BLaER1 treated with 17β-estradiol and CSF1 and Interleukin-3, amounts not matched to agents 10 nM and 100 nM (cell line): ENCODE measurements around the gene TEF.
A peak's percentile ranks its signal among the peaks of the same experiment; 100 is the strongest.

Experiments used
- H3K27ac ChIP-seq, 11 experiments: shearing (Covaris generic); formaldehyde crosslinking; 2 replicates each; pipeline ENCODE4 v1.8.1; 2022
- H3K27me3 ChIP-seq, 11 experiments: shearing (Covaris generic); formaldehyde crosslinking; 2 replicates each; pipeline ENCODE4 v1.8.1; 2022
- H3K36me3 ChIP-seq, 11 experiments: shearing (Covaris generic); formaldehyde crosslinking; 2 replicates each; pipeline ENCODE4 v1.8.1; 2022
- H3K4me1 ChIP-seq, 10 experiments: shearing (Covaris generic); formaldehyde crosslinking; 2 replicates each; pipeline ENCODE4 v1.8.1; 2022
- H3K4me2 ChIP-seq, 11 experiments: shearing (Covaris generic); formaldehyde crosslinking; 2 replicates each; pipeline ENCODE4 v1.8.1; 2022
- H3K4me3 ChIP-seq, 10 experiments: shearing (Covaris generic); formaldehyde crosslinking; 2 replicates each; pipeline ENCODE4 v1.8.1; 2022
- H3K9ac ChIP-seq, 11 experiments: shearing (Covaris generic); formaldehyde crosslinking; 2 replicates each; pipeline ENCODE4 v1.8.1; 2022
- H3K9me3 ChIP-seq, 11 experiments: shearing (Covaris generic); formaldehyde crosslinking; replicated peaks in 1 of 11; 2 replicates each; pipeline ENCODE4 v1.8.1; 2022
- H4K20me1 ChIP-seq, 11 experiments: shearing (Covaris generic); formaldehyde crosslinking; 2 replicates each; pipeline ENCODE4 v1.8.1; 2022
- Cebpa-rat ChIP-seq, 11 experiments: shearing (Covaris generic); IDR thresholded peaks; 2 replicates each; pipeline ENCODE4 v1.8.1; 2022

Gene TEF

GRCh38 chr22:41341012-41341411 lies 40.7 kb upstream of the TEF start:
- Histone ChIP-seq H3K4me3 (no peak overlapping the region), H3K4me2 (no peak overlapping the region), H3K27me3 (no peaks in the 10 kb centered on the region), H3K4me1 (peaks cover 0 to 4% (median 0%) of the 10 kb centered on the region in 10 experiments; a peak in 1 of 20 replicates), H4K20me1 (peaks cover 0 to 70% (median 6%) of the 10 kb centered on the region in 11 experiments; a peak in 8 of 22 replicates), H3K36me3 (peaks cover 68 to 99% (median 86%) of the 10 kb centered on the region in 11 experiments), H3K9me3 (no peaks in the 10 kb centered on the region), H3K9ac (no peak overlapping the region), H3K27ac (0 out of 22 replicates have a peak overlapping the region, but pooled peaks of 1 of the 11 experiments have one; percentile 18)
- TF ChIP-seq Cebpa-rat (IDR thresholded peaks at IDR 0.05): no peak

DNA sequence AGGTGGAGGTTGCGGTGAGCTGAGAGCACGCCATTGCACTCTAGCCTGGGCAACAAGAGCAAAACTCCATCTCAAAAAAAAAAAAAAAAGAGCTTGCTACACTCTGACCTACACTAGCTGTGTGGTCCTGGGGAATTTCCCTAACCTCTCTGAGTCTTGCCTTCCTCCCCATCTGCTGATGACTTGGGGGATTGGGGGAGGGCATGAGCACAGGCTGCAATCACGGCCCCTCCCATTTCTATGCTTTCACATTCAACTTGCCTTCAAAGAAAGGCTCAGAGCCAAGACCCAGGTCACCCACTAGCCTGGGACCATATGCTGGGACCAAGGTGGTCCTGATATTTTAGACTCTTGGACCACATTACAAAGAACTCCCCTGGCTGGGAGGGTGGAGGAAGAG lies 39.8 kb upstream of the TEF start:
- H3K27ac ChIP-seq: no peak overlapping the region

GRCh38 chr22:41343300-41343699 lies 38.4 kb upstream of the TEF start:
- Histone ChIP-seq H3K27ac (no peak overlapping the region), H3K4me2 (no peak overlapping the region), H4K20me1 (peaks cover 0 to 77% (median 0%) of the 10 kb centered on the region in 11 experiments; a peak in 8 of 22 replicates), H3K9ac (peak overlapping the region in 1 of 11 experiments; percentile 23; a peak in 1 of 22 replicates), H3K4me1 (no peaks in the 10 kb centered on the region; a peak in 1 of 20 replicates), H3K9me3 (no peaks in the 10 kb centered on the region), H3K4me3 (no peak overlapping the region), H3K27me3 (no peaks in the 10 kb centered on the region), H3K36me3 (peaks cover 89 to 100% (median 97%) of the 10 kb centered on the region in 11 experiments)
- TF ChIP-seq Cebpa-rat (IDR thresholded peaks at IDR 0.05): no peak

More for the DNA sequence above, 39.8 kb upstream of the TEF start:
- H3K4me2 ChIP-seq: no peak overlapping the region
- peaks cover 0 to 4% (median 0%) of the 10 kb centered on the region in 10 experiments; a peak in 1 of 20 replicates for H3K4me1 ChIP-seq
- H3K27me3 ChIP-seq: no peaks in the 10 kb centered on the region
- TF ChIP-seq Cebpa-rat (IDR thresholded peaks at IDR 0.05): no peak
- peaks cover 76 to 100% (median 94%) of the 10 kb centered on the region in 11 experiments for H3K36me3 ChIP-seq
- H3K9ac ChIP-seq: peak overlapping the region in 1 of 11 experiments; percentile 18; a peak in 1 of 22 replicates
- peaks cover 0 to 76% (median 6%) of the 10 kb centered on the region in 11 experiments; a peak in 10 of 22 replicates for H4K20me1 ChIP-seq
- no peaks in the 10 kb centered on the region for H3K9me3 ChIP-seq
- no peak overlapping the region for H3K4me3 ChIP-seq

DNA sequence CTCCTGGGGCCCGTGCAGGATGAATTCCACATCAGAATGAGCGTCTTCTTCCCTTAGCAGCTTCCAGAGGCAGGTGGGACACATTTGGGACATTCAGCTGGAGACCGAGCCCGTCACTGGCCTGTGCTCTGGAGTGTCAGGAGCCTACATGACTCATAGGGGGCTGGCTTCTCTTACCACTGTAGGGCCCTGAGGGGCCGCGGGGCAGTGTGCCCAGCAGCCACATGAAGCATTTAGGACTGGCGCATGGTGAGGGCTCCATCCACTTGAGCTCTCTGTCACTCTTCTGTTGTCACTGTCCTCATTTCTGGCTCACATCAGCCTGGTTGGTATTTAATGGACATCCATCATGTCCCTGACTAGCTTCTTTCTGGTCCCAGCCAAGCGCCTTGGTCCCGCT lies 38.0 kb upstream of the TEF start:
- H3K27me3 ChIP-seq: no peaks in the 10 kb centered on the region
- H3K9ac ChIP-seq: no peak overlapping the region
- H3K4me2 ChIP-seq: no peak overlapping the region
- H3K9me3 ChIP-seq: no peaks in the 10 kb centered on the region
- H3K4me3 ChIP-seq: no peak overlapping the region
- TF ChIP-seq Cebpa-rat (IDR thresholded peaks at IDR 0.05): no peak
- no peak overlapping the region for H3K27ac ChIP-seq
- H4K20me1 ChIP-seq: peaks cover 0 to 77% (median under 1%) of the 10 kb centered on the region in 11 experiments; a peak in 9 of 22 replicates
- no peaks in the 10 kb centered on the region; a peak in 1 of 20 replicates for H3K4me1 ChIP-seq
- H3K36me3 ChIP-seq: peaks cover 92 to 100% (median 97%) of the 10 kb centered on the region in 11 experiments

GRCh38 chr22:41344189-41344788 lies 37.5 kb upstream of the TEF start:
- no peak overlapping the region for H3K4me3 ChIP-seq
- no peaks in the 10 kb centered on the region for H3K9me3 ChIP-seq
- peaks cover 0 to 77% (median 6%) of the 10 kb centered on the region in 11 experiments; a peak in 9 of 22 replicates for H4K20me1 ChIP-seq
- peaks cover 92 to 100% (median 97%) of the 10 kb centered on the region in 11 experiments for H3K36me3 ChIP-seq
- H3K9ac ChIP-seq: no peak overlapping the region
- H3K4me1 ChIP-seq: no peaks in the 10 kb centered on the region; a peak in 1 of 20 replicates
- H3K4me2 ChIP-seq: no peak overlapping the region
- no peak overlapping the region for H3K27ac ChIP-seq
- no peaks in the 10 kb centered on the region for H3K27me3 ChIP-seq
- TF ChIP-seq Cebpa-rat (IDR thresholded peaks at IDR 0.05): no peak

GRCh38 chr22:41345807-41346335 lies 35.9 kb upstream of the TEF start:
- Histone ChIP-seq H3K36me3 (peaks cover 92 to 100% (median 97%) of the 10 kb centered on the region in 11 experiments), H4K20me1 (peaks cover 0 to 77% (median 15%) of the 10 kb centered on the region in 11 experiments; a peak in 11 of 22 replicates), H3K4me3 (no peak overlapping the region), H3K9me3 (no peaks in the 10 kb centered on the region), H3K4me1 (no peaks in the 10 kb centered on the region), H3K27ac (no peak overlapping the region), H3K4me2 (no peak overlapping the region), H3K9ac (no peak overlapping the region), H3K27me3 (no peaks in the 10 kb centered on the region)
- TF ChIP-seq Cebpa-rat (IDR thresholded peaks at IDR 0.05): no peak

DNA sequence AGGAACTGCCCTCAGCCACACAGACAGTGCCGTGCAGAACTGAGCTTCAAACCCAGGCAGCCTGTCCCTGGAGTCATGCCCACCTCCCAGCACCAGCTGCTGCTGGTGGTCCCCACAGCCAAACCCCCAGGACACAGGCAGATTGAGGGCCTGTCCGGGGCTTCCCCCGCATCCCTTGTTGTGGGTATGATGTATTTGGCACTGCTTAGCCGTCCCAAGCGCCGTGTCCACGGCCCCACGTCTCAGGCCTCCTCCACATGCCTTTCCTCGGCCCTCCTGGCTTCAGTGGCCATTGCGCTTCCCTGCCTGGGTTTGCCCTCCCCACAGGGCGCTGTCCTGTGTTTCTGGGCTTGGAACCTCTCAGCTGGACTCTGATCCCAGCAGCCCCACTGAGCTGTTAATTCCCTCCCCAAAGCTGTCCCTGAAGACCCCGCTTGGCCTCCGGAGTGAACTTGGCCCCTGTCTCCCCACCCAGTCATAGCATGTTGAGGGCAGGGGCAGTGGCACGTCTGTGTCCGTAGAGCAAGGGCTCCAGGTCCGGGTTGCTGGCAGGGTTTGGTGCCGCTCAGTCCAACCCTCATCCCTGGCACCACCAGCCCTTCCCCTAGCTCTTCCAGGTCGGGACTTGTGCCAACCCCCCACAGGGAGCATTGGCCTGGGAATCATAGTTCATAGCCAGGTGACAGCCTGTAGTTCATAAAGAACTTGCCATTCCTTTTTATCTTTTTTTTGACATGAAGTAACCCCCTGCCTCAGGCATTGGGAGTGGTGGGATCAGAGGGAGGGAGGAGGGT lies 34.5 kb upstream of the TEF start:
- Histone ChIP-seq H3K27me3 (no peaks in the 10 kb centered on the region), H3K4me1 (no peaks in the 10 kb centered on the region), H3K9ac (no peak overlapping the region), H3K9me3 (no peaks in the 10 kb centered on the region), H3K36me3 (peaks cover 98 to 100% (median 100%) of the 10 kb centered on the region in 11 experiments), H3K4me3 (no peak overlapping the region), H4K20me1 (peaks cover 0 to 81% (median 21%) of the 10 kb centered on the region in 11 experiments; a peak in 11 of 22 replicates), H3K27ac (no peak overlapping the region), H3K4me2 (no peak overlapping the region)
- no peak for TF ChIP-seq Cebpa-rat (IDR thresholded peaks at IDR 0.05)

DNA sequence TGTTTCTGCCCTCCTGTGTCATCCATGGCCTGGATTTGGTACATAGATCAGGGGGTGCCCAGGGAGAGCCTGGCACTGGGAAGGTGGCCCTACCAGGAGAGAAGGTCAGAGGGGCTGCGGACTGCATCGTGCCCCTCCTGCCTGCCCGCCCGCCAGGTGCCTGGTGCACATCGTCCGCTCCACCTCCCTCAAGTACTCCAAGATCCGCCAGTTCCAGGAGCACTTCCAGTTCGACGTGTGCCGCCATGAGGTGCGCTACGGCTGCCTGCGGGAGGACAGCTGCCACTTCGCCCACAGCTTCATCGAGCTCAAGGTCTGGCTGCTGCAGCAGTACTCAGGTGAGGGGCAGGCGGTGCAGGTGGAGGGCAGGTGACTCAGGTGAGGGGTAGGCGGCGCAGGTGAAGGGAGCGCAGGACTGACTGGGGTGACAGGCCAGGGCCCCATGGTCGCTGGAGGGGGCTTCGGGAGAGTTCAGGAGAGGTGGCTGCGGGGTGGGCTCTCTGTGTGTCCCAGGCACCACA lies 32.7 kb upstream of the TEF start:
- Histone ChIP-seq H3K4me1 (no peaks in the 10 kb centered on the region), H4K20me1 (peaks cover 0 to 77% (median 16%) of the 10 kb centered on the region in 11 experiments; a peak in 12 of 22 replicates), H3K27ac (no peak overlapping the region), H3K27me3 (no peaks in the 10 kb centered on the region), H3K4me3 (no peak overlapping the region), H3K9me3 (no peaks in the 10 kb centered on the region), H3K9ac (no peak overlapping the region), H3K36me3 (peaks cover 98 to 100% (median 100%) of the 10 kb centered on the region in 11 experiments), H3K4me2 (no peak overlapping the region)
- no peak for TF ChIP-seq Cebpa-rat (IDR thresholded peaks at IDR 0.05)

DNA sequence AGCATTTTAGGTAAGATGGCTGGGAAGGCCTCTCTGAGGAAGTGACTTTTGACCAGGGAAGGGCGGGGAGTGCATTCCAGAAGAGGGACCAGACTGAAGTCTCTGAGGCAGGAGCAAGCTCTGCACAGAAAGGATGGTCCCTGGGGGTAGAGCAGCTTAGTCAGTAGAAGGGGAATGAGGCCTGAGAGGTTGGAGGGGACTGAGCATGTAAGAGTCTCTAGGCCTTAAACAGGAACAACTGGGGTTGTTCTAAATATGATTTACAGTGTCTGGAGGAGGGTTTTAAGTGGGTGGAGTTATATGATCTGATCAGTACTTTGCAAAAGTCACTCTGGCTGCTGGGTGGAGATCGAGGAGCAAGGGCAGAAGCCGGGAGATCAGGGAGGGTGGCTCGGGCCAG lies 31.7 kb upstream of the TEF start:
- no peak for TF ChIP-seq Cebpa-rat (IDR thresholded peaks at IDR 0.05)
- Histone ChIP-seq H3K4me1 (no peaks in the 10 kb centered on the region), H3K9ac (no peak overlapping the region), H4K20me1 (peaks cover 0 to 79% (median 16%) of the 10 kb centered on the region in 11 experiments; a peak in 13 of 22 replicates), H3K27ac (no peak overlapping the region), H3K36me3 (peaks cover 98 to 100% (median 100%) of the 10 kb centered on the region in 11 experiments), H3K4me2 (no peak overlapping the region), H3K9me3 (no peaks in the 10 kb centered on the region), H3K4me3 (no peak overlapping the region), H3K27me3 (no peaks in the 10 kb centered on the region)
